HG03565 (cell line): ENCODE results near the gene FLAD1.
A peak's percentile ranks its signal among the peaks of the same experiment; 100 is the strongest.
"Not testable (repeated sequence)": the region's sequence is repeated elsewhere in the genome, so short reads cannot be mapped to it uniquely, and the experiment has no call there.

Source experiments
- ATAC-seq: cut with Tn5 transposase; IDR thresholded peaks from one replicate; pipeline ENCODE4 v1.9.1; 2021; ENCODE audit warnings: mild to moderate bottlenecking, moderate library complexity; ENCODE audit not compliant: unreplicated experiment

FLAD1 gene

DNA sequence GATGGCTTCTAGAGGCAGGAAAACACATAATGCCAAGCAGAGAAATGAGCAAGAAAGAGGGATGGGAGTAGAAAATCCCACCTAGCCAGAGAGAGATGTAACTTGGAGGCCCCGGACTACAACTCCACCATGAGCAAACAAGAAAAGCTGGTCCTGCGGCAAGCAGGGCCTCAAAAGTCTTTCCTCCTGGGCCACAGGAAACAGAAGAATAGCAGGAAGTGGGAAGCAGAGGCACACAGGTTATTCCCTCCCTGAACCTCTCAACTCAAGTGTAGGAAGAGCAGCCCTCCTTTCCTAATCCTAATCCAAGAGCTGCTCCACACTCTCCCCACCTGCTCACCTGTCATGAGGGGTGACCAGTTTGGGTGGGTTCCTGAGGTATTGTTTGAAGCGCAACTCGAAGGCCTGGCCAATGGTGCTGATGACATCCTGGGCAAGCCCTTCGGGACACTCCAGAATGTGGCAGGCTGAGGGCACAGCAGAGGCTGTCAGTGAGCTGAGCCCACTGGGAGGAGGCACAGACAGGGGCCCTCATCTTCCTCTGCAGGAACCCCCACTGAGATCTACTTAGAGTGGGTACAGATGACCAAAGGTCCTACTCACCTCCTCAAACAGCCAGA lies 15.7 kb upstream of the FLAD1 start:
- no peak for ATAC-seq

DNA sequence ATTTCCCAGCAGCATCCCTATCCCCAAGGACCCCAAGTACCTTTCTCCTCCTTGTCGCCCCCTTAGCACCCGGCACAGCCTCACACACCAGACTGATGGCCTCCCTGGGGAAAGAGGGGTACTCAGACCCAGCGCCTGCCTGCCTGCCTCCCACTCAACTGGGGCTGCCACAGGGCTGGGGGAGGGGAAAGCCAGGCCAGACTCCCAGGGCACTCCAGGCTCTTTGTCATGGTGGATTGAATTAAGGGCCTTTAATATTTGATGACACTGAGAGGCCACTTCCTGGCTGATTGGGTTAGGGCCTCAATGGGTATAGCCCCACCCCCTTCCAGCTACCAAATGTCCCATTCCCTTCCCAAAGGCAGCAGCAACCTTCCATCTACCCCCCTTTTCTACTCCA lies 14.4 kb upstream of the FLAD1 start:
- ATAC-seq: no peak

DNA sequence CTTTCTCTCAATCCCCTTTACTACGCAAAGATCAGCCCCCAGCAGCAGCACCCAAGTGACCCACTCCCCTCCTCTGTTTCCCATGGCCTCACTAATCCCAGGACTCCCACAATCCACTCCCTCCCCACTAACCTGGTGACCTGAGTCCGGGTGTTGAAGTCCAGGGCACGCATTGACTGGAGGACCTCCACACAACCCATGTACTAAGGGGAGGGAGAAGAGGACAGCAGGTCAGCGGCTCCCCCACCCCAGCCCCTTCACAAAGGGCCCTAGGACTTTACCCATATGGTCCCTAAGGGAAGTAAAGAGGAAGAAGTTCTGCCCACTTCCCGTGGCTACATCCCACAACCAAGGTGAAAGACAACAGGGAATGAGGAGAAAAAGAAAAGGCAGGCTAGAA lies 13.9 kb upstream of the FLAD1 start:
- no peak for ATAC-seq

DNA sequence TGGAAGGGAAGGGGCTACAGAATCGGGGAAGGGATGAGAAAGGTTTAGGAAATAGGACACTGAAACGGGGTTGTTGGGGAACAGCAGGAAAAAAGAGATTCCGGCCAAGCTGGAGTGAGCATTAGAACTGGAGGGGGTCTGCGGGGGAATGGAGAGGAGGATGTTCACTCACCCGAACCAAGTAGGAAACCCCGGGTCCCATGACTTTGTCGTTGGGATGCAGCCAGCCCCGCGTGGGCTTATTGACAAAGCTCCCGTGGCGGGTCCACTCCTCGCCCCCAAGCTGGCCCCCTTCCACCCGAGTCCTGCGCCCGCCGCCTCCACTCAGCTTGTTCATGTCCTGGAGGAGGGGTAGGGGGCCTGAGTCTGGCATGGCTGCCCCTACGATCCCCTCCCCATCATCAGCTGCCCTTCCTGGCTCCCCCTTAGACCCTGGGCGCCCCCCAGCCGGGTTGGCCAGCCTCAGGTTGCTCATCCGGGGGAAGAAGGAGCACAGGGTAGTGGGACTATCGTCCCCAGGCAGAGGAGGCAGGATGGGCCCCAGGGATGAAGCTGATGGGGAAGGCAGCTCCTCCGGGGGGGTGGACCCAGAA lies 13.2 kb upstream of the FLAD1 start:
- ATAC-seq: no peak

DNA sequence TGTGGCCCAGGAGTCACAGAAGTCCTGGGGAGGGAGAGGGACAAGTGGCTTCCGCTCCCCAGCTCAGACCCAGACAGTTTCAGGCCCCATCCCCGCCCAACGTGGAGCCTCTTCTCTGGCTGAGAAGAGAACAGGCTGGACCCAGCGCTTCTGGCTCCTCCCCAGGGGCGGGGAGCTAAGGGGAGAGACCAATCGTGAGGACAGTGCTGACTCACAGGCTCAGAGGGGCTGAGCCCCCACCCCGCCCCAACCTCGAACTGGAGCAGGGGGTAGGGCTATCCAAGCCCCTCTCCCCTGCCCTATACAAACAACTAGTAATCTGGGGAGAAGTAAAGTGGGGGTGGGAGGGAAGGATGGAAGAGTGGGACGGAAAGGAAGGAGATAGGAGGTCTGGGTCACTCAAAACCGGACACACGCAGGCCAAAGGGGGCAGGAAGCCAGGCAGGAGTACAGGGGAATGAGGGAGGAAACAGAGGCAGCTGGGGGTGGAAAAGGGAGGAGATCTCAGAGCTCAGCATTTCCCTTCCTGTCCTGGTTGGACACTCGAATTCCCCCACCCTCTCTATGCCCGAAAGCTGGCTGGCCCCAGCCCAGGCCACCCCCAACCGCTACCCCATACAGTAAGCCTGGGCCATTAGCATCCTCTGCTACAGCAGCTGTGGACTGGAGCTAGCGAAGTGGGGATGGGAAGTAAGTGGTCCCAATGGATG lies 12.4 kb upstream of the FLAD1 start, which contains the start of gene SHC1:
SHC1 (minus strand) TSS at position 117 of the 710 bp plus-strand sequence. CDS start 221 bp downstream, outside the sequence.
- no peak for ATAC-seq

DNA sequence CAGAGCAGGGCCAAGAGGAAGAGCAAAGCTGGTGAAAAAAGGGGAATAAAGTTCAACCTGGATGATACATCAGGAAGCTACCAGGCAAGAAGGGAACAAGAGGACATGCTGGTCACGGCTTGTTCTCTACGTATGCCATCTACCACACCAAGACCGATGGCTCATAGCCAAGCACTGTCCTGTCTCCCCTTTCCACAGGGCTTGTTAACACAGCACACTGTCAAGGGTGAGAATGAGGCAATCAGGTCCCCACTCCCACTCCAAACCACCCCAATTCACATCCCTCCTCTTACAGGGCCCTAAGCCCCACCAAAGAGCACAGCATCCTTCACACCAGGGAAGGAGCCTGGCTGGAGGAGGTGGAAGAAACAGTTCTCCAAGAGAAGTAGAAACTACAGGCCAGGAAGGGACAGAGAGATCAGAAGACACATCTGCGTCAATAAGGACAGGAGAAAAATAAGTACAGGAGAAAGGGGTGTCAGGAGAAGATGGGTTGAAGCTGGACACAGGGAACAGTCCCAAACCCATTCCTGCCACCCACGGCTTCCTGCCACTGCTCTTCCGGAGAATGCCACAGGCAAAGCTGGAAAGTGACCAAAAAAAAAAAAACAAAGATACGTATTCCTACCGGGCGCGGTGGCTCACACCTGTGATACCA lies 11.7 kb upstream of the FLAD1 start:
- ATAC-seq: no peak

DNA sequence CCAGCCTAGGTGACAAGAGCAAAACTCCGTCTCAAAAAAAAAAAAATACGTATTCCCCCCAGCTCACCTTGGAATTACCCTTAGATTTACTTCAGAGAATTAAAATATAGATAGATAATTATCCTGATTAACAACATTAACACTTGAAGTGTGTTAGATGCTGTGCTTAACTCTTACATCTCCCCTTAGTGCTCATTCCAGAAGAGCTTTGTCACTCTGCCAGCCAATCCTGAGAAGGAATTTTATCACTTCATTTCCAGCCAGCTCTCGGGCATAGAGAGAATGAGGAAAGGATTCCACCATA lies 11.0 kb upstream of the FLAD1 start:
- no peak for ATAC-seq

DNA sequence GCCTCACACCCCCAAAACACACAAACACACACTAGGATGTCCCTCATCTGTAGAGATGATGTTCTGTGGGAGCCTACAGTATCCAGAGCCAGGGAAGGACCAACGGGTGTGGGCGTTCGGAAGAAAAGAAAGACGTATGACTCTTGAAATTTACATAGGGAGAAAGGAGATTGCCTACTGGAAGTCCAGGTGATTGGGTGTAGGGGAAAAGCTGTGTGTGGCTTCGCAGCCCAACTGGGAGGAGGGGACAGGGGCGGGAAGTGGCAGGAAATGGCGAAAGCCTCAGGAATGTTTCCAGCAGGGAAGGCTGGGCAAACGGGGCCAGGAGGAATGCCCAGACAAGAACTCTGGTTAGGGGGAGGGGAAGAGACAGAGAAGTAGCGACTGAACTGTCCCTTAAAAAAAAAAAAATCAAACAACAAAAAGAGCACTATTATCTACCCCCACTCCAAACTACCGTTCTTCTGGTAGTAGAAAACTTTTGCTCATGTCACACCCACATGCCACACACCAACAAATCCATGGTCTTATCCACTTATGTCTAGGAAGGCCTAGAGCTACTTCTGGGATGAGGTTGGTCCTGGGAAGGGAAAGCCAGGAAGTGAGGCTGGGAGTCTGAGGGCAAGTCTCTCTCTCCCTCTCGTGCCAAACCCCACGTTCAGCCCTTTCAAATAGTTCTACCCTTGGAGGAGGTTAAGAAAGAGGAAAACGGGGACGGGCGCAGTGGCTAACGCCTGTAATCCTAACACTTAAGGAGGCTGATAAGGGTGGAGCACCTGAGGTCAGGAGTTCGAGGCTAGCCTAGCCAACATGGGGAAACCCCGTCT lies 10.4 kb upstream of the FLAD1 start:
- no peak for ATAC-seq

DNA sequence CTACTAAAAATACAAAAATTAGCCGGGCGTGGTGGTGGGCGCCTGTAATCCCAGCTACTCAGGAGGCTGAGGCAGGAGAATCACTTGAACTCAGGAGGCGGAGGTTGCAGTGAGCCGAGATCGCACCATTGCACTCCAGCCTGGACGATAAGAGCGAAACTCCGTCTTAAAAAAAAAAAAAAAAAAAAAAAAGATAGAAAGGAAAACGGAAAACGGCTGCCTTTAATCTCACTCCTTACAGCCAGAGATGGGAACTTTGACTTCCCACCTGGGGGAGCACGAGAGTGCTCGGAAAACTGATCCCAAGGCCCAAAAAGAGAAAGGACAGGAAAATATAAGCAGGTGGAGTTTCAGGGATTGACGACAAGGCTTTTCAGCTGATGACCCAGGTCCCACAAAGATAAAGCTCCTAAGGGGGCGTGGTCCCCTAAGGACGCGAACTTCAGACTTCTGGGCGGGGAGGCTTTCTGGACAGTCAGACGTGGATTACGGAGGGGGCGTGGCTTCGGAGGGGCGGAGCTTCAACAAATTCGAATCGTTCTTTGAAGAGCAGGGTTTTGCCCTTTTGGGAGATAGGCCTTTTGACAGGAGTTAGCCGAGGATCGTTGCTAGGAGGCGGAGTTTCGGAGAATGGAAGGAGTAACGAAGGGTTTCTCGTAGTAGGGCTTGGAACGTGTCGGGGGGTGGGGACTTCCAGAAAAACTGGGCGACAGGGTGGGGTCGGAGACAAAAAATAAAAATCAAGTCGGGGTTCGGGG lies 9.6 kb upstream of the FLAD1 start:
- no peak for ATAC-seq

DNA sequence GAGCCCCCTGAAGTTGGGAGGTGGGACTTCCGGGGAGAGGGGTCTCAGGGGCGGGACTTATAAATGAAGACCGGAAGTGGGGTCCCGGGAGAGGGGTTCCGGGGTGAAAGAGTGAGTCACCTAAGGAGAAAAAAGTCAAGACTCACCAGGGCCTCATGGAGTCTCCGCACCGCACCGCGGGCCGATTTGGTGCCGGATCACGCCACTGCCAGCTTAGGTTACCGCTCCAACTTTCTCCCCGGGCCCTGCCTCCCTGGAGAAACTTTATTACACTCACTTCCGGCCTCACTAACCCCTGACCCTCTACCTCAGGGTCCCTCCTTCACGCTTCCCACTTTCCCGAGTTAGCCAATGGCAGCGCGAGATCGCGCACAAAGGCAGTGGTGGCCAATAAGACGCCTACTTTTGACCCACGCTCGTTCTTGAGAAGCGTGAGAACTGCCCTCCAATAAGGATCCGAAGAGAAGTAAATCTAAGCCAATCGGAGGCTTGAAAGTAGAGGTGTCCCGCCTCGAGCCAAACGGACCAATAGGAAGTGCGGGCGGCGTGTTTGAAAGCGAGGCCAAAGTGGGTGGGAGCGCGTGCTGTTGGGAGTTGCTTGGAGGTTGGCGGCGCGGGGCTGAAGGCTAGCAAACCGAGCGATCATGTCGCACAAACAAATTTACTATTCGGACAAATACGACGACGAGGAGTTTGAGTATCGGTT lies 8.9 kb upstream of the FLAD1 start, which contains the start of gene CKS1B:
CKS1B (plus strand) TSS at position 580 of the 706 bp plus-strand sequence; CDS start at position 645, 65 bp downstream.
- ATAC-seq: peak; percentile 76

DNA sequence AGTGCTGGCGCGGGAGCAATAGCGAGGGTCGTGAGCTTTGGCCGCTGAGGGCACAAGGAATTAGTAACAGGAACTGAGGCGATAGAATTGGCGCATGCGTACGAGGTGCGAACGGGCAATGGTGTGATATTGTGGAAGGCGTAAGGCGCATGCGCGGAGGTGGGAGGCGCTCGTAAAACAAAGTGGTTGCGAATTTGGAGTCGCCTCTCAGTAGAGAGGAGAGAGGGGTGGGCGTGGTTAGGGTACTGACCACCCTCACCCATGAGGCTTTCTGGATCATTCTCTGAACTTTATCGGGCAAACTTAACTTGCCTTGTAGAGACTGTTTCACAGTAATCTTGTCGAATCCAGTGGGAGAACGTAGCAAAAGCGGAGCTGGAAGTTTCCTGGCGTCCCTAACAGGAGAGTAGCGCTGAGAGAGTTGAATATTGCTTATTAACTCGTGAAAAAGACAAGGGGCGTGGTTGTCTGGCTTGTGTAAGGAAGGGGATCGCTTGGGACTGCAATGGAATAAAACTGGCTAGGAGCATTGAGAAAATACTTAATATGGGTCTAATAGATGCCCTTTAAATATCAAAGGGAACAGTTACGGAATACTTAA lies 8.2 kb upstream of the FLAD1 start:
- peak; percentile 33 for ATAC-seq

DNA sequence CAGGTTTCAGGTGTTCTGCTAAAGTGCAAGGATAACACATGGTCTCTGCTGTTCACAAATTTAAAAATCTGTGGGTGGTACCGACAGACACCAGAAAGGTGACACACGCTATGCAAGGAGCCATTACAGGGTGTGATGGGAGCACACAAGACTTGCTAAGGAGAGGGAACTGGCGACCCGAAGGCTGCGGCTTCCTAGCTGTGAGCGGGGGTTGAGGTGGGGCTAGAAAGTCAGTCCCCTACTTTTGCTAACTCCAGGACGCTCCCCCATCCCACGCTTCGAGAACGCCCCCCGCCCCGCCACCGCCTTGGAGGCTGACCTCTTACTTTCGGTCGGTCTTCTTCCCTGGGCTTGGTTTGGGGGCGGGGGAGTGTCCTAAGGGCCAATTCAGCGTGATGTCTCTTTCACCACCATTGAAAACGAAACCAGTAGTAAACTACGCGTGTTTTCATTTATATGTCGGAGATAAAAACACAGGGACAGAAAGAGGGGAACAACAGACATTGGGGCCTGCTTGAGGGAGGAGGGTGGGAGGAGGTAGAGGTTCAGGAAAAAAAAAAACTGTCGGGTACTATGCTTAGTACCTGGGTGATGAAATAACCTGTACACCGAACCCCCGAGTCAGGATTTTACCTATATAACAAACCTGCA lies 7.6 kb upstream of the FLAD1 start:
- ATAC-seq: no peak

DNA sequence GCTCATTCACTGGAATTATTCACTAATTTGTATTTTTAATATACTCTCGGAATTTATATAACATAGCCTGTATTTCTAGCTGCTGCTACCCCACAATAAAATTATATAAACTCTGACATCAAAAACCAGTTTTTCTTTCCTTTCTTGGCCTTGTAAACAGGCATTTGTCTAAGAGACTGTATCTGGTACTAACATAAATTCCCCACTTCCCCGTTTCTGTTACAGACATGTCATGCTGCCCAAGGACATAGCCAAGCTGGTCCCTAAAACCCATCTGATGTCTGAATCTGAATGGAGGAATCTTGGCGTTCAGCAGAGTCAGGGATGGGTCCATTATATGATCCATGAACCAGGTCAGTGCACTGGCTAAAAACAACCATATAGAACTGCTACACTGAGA lies 5.4 kb upstream of the FLAD1 start:
- not testable (repeated sequence) for ATAC-seq

DNA sequence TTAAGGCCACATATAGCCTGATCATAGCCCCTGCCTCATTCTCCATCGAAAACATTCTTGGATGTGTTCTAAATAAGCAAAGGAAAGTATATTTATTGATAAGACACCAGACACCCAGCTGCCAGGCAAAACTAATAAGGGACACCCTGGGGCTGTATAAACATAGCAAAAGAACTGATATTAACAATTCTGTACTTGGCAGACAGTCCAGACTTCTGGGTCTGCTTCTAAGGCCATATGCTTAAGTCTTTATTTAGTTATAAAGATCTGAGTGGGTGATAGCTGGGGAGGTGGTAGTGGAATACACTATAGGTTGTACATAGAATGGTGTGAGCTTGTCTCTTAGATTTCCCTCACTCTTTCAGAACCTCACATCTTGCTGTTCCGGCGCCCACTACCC lies 4.8 kb upstream of the FLAD1 start:
- ATAC-seq: no peak

DNA sequence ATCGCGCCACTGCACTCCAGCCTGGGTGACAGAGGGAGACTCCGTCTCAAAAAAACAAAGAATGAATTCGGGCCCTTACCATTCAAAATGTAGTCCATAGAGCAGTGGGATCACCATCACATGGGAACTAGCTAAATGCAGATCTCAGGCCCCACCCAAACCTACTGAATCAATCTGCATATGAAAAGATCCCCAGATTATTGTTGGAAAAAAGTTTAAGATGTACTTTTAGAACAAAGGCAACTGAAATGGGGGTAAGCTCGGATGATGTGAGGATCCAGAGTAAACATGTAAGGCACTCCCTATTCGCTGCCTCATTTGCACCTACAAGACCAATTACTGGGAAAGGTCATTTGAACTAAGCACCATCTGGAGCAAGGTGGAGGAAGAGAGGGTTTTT lies 803 bp upstream of the FLAD1 start:
- ATAC-seq: no peak

DNA sequence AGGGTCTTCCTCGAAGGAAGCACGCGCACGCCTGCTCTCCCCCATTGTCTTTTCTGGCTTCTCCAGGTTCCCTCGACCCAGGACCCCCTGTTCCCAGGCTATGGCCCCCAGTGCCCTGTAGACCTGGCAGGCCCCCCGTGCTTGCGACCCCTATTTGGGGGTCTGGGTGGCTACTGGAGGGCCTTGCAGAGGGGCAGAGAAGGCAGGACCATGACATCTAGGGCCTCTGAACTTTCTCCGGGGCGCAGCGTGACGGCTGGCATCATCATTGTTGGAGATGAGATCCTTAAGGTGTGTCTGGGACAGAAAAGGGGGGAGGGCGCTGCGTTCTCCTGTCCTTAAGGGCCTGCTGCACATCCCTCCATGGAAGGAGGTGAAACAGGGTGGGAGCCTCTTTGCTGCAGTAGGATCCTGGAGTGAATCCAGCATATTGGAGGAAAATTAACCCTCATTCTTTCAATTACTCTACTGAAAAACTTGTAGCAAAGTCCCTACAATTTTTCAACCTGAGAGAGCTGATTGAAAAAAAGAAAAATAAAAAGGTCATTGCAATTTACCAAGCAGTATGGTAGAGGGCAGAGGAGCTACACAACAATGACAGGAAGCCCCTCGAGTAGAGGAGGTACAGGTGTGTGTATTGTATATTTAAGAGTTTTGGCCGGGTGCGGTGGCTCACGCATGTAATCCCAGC lies 777 bp downstream of the FLAD1 start:
- no peak for ATAC-seq

DNA sequence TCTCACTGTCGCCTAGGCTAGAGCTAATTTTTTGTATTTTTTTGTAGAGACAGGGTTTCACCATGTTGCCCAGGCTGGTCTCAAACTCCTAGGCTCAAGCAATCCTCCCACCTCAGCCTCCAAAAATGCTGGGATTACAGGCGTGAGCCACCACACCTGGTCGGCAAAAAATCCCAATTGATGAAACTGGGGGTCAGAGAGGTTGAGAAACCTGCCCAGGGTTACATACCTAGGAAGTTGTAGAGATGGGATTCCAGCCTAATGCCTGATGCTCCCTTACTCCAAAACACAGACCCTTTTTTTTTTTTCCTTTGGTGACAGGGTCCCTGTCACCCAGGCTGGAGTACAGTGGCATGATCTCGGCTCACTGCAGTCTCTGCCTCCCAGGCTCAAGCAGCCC lies 3.6 kb downstream of the FLAD1 start:
- not testable (repeated sequence) for ATAC-seq

DNA sequence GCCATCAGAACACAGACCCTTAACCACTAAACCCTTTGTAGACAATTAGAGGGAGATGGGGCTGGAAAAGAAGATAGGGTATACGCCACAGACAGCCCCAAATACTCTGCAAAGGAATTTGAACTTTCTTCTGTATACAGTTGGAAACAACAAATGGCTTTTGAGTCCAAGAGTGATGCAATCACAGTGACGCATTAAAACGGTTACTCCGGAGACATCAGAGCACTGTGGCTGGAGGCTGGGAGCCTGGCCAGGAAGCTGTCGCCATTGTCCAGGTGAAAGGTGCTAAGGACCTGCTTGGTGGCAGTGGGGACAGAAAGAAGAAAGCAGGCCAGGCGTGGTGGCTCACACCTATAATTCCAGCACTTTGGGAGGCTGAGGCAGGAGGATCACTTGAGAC lies 4.2 kb downstream of the FLAD1 start:
- no peak for ATAC-seq
